ENCODE measurements around the gene TACC2.

Gene TACC2

DNA sequence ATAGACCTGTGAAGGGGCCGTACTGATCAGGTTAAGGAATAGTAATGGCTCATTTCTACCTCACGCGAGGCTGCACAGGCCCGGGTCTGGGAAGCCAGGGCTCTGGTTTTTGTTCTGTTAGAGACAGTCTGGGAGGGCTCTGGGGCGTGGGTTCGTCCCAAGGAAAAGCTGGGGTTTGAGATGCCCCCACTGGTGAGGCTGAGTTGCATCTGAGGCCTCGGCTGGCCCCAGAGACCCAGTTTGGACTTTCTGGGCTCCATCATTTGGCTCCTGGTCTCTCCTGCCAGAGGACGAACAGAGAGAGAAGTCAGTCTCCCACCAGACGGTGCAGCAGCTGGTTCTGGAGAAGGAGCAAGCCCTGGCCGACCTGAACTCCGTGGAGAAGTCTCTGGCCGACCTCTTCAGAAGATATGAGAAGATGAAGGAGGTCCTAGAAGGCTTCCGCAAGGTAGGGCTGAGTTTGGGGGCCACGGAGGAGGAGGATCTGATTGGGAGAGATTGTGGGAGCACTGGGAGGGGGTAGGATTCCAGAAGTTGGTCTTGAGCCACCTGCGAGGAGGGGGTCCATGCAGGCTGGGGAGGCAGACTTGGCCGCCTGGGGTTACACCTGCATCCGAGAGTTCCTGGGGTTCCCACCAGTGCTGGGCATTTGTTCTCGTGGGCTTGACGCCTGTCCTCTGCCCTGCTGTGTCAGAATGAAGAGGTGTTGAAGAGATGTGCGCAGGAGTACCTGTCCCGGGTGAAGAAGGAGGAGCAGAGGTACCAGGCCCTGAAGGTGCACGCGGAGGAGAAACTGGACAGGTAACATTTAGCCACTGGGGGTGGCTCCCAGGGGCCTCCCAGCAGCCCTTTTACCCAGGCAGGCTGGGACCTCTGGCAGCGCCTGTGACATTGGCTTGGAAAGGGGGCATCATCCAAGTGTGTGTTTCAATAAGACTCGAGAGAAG is 259.7 kb downstream of the TACC2 start:
- DNase-seq (ENCODE audit: low spot score): no peak

GRCh38 chr10:122249303-122249850 is 260.4 kb downstream of the TACC2 start:
- no peak for DNase-seq (ENCODE audit: low spot score)

- no peak for DNase-seq (ENCODE audit: low spot score)
Measured at GRCh38 chr10:122249991-122250750, 261.2 kb downstream of the TACC2 start.

GRCh38 chr10:122251459-122252255 is 262.7 kb downstream of the TACC2 start:
- no peak for DNase-seq (ENCODE audit: low spot score)

DNA sequence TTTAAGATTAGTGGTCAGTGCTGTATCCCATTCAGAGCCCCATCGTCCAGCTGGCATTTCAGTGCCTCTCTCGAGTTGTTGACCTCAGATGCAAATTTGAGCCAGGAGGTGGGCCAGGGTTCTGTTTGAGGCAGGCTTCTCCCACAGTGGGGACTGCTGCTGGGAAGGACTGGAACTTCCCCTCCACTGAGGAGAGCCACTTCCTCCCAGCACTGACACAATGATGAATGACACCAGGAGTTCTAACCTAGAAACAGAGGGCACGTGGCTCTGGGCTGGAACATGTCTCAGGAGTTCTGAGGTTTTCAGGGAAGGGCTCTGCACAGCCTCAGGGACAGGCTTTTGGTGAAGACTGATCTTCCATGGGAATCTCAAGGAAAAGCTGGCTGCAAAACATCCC is 263.8 kb downstream of the TACC2 start:
- no peak for DNase-seq (ENCODE audit: low spot score)

GRCh38 chr10:122253605-122254004 is 264.6 kb downstream of the TACC2 start:
- no peak for DNase-seq (ENCODE audit: low spot score)

DNA sequence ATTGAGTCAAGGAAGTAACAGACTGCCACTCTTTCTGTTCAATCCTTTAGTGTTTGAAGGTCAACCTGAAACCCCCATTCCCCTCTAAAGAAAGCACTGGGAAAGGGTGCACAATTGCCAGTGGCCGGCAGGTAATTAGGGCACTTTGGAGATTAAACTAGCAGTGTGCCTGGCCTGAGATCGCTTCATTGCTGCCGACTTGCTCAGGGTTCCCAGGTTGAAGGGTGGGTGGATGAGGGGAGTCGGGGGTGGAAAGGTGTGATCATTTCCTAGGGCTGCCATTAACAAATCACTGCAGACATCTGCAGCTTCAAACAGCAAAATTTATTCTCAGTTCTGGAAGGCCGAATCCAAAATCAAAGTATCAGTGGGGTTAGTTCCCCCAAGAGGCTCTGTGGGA is 265.9 kb downstream of the TACC2 start:
- no peak for DNase-seq (ENCODE audit: low spot score)

DNA sequence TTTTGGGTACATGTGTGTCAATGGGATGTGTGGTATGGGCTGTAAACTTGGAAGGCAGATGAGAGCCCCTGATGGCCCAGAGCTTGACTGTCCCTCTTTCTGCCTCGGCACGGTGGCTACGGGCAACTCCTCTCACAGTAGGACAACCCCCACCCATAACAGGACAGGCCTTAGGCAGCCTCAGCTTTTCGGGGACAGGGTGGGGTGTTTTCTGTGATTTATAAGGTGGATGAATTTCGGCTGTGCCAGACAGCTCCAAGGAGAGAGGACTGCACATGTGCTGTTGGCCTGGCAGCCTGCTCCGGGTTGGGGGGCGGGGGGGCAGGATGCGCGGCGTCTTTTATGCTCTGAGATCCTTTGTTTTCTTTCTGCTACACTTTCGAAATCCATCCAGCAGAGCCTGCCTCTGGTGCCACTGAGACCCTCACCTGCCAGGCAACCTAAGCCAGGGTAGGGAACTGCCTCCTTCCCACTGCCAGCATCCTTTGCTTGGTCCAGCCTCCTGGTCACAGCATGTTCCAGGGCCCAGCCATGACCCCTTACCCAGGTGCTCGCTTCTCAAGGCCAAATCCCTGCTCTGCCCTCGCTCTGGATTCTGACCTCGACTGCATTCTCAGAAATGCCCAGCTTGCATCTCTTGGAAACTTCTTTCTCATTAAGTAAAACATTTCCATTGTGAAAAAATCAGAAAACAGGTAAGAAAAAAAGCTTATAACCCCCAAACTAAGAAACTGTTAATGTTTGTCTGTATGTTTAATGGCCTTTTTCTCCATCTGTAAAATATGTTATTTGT is 266.7 kb downstream of the TACC2 start:
- DNase-seq (ENCODE audit: low spot score): no peak

DNA sequence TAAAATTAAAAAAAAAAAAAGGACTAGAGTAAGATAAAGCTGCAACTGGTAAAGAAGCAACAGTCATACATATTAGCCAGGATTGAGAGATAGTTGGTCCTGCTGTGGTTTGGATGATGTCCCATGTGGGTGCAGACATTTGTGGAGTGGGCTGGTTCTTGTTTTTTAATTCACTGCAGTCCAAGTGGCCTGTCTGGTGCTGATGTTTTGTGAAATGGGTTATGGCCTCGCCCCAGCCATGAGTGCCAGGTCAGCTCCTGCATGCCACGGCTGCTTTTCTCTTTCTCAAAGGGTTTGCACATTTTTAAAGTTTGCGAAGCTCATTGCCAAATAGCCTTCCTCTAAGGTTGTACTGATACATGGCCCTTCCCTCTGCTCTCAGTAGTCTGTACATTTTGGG is 268.1 kb downstream of the TACC2 start:
- peak; percentile 45 for DNase-seq (ENCODE audit: low spot score)

GRCh38 chr10:122258136-122259074 is 269.4 kb downstream of the TACC2 start:
- no peak for DNase-seq (ENCODE audit: low spot score)

GRCh38 chr10:122259075-122259466 is 270.1 kb downstream of the TACC2 start:
- DNase-seq (ENCODE audit: low spot score): no peak

- DNase-seq (ENCODE audit: low spot score): no peak
Measured at GRCh38 chr10:122261584-122261983, 272.6 kb downstream of the TACC2 start.

GRCh38 chr10:122263971-122264370 is 275.0 kb downstream of the TACC2 start:
- DNase-seq (ENCODE audit: low spot score): peak; percentile 74

DNA sequence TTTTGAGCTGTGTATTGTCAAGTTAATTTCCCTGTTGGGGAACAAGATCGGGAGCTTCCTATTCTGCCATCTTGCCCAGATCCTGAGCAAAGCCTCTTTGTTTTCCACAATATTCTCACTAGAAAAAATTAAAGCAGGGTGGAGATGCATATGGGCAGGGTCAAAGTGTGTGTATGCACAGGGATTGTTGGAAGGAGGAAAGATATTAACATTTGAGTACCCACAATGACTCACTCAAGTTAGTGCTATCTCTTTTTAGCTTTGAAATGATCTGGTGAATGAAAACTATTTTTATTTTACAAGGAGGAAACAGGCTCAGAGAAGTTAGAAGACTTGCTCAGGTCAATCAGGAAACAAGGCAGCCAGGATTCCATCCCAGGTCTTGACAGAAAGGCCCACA is 275.5 kb downstream of the TACC2 start:
- DNase-seq (ENCODE audit: low spot score): no peak

DNA sequence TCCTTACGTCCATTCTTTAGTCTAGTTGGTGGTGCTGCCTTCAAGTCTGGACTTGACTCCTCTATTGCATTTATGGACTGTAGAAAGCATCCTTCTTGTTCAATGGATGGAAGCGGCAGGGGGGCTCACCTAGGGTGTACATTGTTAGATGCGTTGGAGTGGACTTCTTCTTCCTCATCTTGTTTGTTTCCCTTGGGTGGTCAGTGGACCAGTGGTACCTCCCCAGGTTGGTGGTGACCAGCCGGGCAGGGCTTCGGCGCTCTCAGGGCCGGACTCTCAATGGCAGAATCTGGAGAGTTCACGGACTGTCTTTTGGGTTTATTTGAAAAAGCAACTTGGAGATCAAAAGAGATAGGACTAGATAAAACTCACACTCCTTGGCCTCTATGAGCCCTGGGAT is 276.0 kb downstream of the TACC2 start:
- DNase-seq (ENCODE audit: low spot score): no peak

DNA sequence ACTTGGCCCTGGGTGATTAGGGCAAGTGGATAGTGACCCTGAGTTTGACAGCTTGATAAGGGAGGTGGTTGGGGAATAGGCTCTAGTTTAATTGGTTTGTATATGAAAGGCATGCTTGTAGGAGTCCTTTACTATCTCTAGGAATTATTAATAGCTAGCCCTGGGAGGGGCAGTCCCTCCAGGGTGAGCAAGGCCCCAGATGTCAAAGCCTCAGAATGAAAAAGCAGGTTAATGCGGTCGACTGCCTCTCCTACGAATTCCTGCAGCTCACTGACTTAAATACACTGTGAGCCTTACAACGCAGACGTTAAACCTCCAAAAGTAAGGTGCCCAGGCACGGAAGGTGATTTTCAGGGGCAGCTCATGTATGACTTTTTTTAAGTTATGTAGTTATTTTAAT is 276.9 kb downstream of the TACC2 start:
- no peak for DNase-seq (ENCODE audit: low spot score)

DNA sequence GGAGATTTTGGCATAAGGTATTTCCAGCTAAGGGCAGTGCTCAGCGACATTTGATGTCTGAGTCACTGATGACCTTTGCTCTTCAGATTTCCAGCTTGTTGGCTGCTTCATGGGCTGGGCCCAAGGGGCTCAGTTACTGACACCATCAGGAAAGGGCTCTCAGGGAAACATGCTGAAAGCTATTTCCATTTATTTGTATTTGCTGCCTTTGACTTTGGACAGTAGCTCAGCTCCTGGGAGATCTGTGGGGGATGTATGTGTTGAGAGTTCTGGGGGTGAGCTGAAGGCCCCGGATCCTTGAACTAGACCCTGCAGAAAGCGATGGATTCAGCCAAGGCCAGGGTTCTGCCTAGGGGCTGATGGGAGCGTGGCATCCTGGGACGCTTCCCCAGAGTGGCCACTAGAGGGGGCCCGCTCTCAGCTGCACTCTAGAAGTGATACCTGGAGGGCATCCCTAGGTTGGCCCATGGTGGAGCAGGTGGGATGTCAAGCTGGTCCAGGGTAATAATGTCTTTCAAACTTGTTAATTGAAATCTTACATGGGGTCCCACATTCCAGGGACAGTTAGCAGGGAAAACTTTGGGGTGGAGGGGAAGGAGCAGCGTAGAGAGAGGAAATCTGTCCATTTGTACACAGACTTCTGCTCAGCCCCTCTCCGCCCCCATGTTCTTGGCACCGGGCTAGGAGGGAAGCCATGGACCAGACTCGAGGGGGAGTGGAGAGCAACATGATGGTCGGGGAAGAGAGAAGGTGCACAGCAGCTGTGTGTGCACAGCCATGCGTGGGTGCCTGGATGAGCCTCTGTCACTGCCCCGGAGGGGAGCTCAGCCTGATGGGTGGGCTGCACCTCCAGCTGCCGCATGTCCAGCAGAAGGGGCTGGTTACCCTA is 279.1 kb downstream of the TACC2 start:
- DNase-seq (ENCODE audit: low spot score): peak; percentile 89

DNA sequence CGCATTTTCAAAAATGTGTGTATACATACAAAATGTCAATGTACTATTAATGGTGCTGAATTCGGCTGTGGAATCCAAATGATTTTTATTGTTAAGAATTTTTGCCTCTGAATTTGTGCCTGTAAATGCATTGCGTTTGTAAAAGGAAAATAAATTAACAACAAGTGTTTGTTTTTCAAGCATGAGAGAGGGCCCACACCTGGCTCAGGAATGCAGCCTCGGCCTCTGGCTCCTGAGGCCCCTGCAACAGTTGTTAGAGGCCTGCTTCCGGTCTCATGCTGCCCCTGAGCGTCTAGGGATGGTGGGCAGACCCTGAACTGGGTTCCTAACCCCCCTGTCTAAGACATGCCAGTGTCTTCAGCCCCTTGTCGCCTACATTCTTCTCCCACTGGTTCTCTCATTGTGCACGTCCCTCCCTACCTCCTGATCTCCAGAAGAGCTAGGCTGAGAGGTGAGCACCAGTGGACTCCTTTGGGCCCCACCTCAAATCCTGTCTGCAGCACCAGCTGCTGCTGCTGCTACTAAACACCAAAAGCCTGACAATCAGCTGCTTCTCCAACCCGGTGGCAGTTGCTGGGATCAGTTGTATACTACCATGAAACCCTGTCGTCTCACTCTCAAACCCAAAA is 280.2 kb downstream of the TACC2 start:
- no peak for DNase-seq (ENCODE audit: low spot score)

GRCh38 chr10:122271076-122271475 is 282.1 kb downstream of the TACC2 start, which contains the start of gene BTBD16:
Gene BTBD16 (plus strand): TSS chr10:122271296. CDS start chr10:122275082, 3,786 bp downstream.
- DNase-seq (ENCODE audit: low spot score): no peak

Measured in GM03348 (cell line).